ENCODE measurements around the gene YWHAE.

Gene YWHAE

GRCh38 chr17:1414001-1414574 lies 14.1 kb upstream of the YWHAE start:
- H3K9ac ChIP-seq (ENCODE audit: low read depth, low read length, poor library complexity), result no peak overlapping the region
- H3K4me1 ChIP-seq (ENCODE audit: control insufficient read depth in 2 of 2, insufficient read depth in 1 of 2, low read depth in 1 of 2, low read length in 2 of 2), result no peaks in the 10 kb centered on the region
- H3K14ac ChIP-seq (ENCODE audit: low read length), result no peak overlapping the region
- no peak overlapping the region for H2AFZ ChIP-seq (ENCODE audit: low read length)
- no peak overlapping the region for H3K4me2 ChIP-seq (ENCODE audit: insufficient read depth, low read length, poor library complexity, severe bottlenecking)
- H3K9me3 ChIP-seq (replicated peaks in 1 of 2; ENCODE audit: control insufficient read depth in 2 of 2, insufficient read depth in 1 of 2, low read depth in 1 of 2, low read length in 2 of 2), result peaks cover 0 to 2% of the 10 kb centered on the region in 2 donors
- no peak overlapping the region for H2BK5ac ChIP-seq (ENCODE audit: low read length)
- H3K18ac ChIP-seq (ENCODE audit: low read length), result no peak overlapping the region
- H3K27ac ChIP-seq (replicated peaks; ENCODE audit: low read length), result no peak overlapping the region
- H2BK12ac ChIP-seq (ENCODE audit: low read length), result no peak overlapping the region
- H3K79me1 ChIP-seq (ENCODE audit: low read depth, low read length), result peaks cover 3% of the 10 kb centered on the region
- H3K4me3 ChIP-seq (ENCODE audit: low read length in 2 of 2), result no peak overlapping the region
- no peak overlapping the region for H3K4ac ChIP-seq (ENCODE audit: low read length)
- H4K91ac ChIP-seq (ENCODE audit: low read depth, low read length, poor library complexity), result no peak overlapping the region
- no peak overlapping the region for H4K8ac ChIP-seq (ENCODE audit: low read depth, low read length)
- DNase-seq (ENCODE audit: low spot score), result no peak
- peaks cover 0 to 8% of the 10 kb centered on the region in 2 donors for H3K36me3 ChIP-seq (replicated peaks in 1 of 2; ENCODE audit: control insufficient read depth in 2 of 2, insufficient read depth in 2 of 2, low read length in 2 of 2)
- no CpG with 5 or more reads among the region's 9 CpGs for WGBS, 2 donors (ENCODE audit: extremely low coverage in 2 of 2, insufficient read length in 2 of 2, insufficient replicate concordance in 1 of 2)
- no peak overlapping the region for H2BK15ac ChIP-seq (ENCODE audit: low read length)
- no peak overlapping the region for H2AK5ac ChIP-seq (ENCODE audit: low read depth, low read length)
- no peak overlapping the region for H2BK120ac ChIP-seq (ENCODE audit: low read depth, low read length)
- H3K23ac ChIP-seq (ENCODE audit: low read depth, low read length, poor library complexity), result no peak overlapping the region
- no peaks in the 10 kb centered on the region for H3K27me3 ChIP-seq (ENCODE audit: control insufficient read depth in 3 of 3, insufficient read depth in 3 of 3, low read depth in 1 of 3, low read length in 3 of 3)

DNA sequence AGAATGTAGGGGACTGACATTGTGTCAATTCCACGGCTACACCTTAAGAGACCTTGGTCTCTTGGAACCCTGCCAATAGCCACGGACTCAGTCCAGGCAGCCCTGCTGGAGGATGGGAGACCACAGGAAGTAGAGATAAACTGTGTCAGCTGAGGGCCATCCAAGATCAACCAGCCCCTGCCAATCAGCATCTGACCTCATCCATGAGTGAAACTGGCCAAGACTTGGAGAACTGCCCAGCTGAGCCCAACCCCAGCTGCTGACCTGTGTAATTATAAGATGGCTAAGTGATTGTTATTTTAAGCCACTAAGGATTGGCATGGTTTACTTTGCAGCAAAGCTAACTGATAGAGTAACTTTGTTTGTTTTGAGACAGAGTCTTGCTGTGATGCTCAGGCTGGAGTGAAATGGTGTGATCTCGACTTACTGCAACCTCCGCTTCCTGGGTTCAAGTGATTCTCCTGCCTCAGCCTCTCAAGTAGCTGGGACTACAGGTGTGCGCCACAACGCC lies 13.3 kb upstream of the YWHAE start:
- H3K36me3 ChIP-seq (replicated peaks in 1 of 2; ENCODE audit: control insufficient read depth in 2 of 2, insufficient read depth in 2 of 2, low read length in 2 of 2), result peaks cover 0 to 8% of the 10 kb centered on the region in 2 donors
- no peak overlapping the region for H3K18ac ChIP-seq (ENCODE audit: low read length)
- H3K27ac ChIP-seq (replicated peaks; ENCODE audit: low read length), result no peak overlapping the region
- no peak overlapping the region for H3K4me3 ChIP-seq (ENCODE audit: low read length in 2 of 2)
- no CpG with 5 or more reads among the region's 6 CpGs for WGBS, 2 donors (ENCODE audit: extremely low coverage in 2 of 2, insufficient read length in 2 of 2, insufficient replicate concordance in 1 of 2)
- no peak overlapping the region for H2BK15ac ChIP-seq (ENCODE audit: low read length)
- no peaks in the 10 kb centered on the region for H3K27me3 ChIP-seq (ENCODE audit: control insufficient read depth in 3 of 3, insufficient read depth in 3 of 3, low read depth in 1 of 3, low read length in 3 of 3)
- H3K9ac ChIP-seq (ENCODE audit: low read depth, low read length, poor library complexity), result no peak overlapping the region
- no peak overlapping the region for H3K14ac ChIP-seq (ENCODE audit: low read length)
- no peak overlapping the region for H2AFZ ChIP-seq (ENCODE audit: low read length)
- peaks cover 3% of the 10 kb centered on the region for H3K79me1 ChIP-seq (ENCODE audit: low read depth, low read length)
- H2AK5ac ChIP-seq (ENCODE audit: low read depth, low read length), result no peak overlapping the region
- no peak overlapping the region for H2BK5ac ChIP-seq (ENCODE audit: low read length)
- H4K91ac ChIP-seq (ENCODE audit: low read depth, low read length, poor library complexity), result no peak overlapping the region
- H3K9me3 ChIP-seq (replicated peaks in 1 of 2; ENCODE audit: control insufficient read depth in 2 of 2, insufficient read depth in 1 of 2, low read depth in 1 of 2, low read length in 2 of 2), result peaks cover 0 to 2% of the 10 kb centered on the region in 2 donors
- H2BK12ac ChIP-seq (ENCODE audit: low read length), result no peak overlapping the region
- no peak overlapping the region for H4K8ac ChIP-seq (ENCODE audit: low read depth, low read length)
- no peak overlapping the region for H3K4me2 ChIP-seq (ENCODE audit: insufficient read depth, low read length, poor library complexity, severe bottlenecking)
- no peak overlapping the region for H3K4ac ChIP-seq (ENCODE audit: low read length)
- H2BK120ac ChIP-seq (ENCODE audit: low read depth, low read length), result no peak overlapping the region
- H3K4me1 ChIP-seq (ENCODE audit: control insufficient read depth in 2 of 2, insufficient read depth in 1 of 2, low read depth in 1 of 2, low read length in 2 of 2), result no peaks in the 10 kb centered on the region
- no peak overlapping the region for H3K23ac ChIP-seq (ENCODE audit: low read depth, low read length, poor library complexity)
- DNase-seq (ENCODE audit: low spot score), result no peak

GRCh38 chr17:1412185-1413110 lies 12.4 kb upstream of the YWHAE start:
- no peak overlapping the region for H3K4me3 ChIP-seq (ENCODE audit: low read length in 2 of 2)
- no peak overlapping the region for H3K27ac ChIP-seq (replicated peaks; ENCODE audit: low read length)

DNA sequence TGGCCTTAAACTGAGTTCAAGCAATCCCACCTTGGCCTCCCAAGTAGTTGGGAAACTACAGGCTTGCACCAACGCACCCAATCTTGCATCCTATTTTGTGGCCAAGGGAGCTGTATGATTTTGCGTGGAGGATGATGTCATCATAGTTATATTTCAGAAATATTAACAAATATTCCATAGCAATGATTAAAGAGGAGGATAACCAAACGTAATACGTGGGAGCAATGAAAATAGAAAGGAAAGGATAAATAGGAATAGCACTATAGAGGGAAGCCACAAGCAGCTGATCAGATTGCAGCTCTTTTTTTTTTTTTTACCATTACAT lies 2.2 kb upstream of the YWHAE start:
- Histone ChIP-seq H2BK5ac (ENCODE audit: low read length) (no peak overlapping the region), H3K27me3 (ENCODE audit: control insufficient read depth in 3 of 3, insufficient read depth in 3 of 3, low read depth in 1 of 3, low read length in 3 of 3) (no peaks in the 10 kb centered on the region), H3K79me1 (ENCODE audit: low read depth, low read length) (peaks cover 2% of the 10 kb centered on the region), H3K4ac (ENCODE audit: low read length) (no peak overlapping the region), H3K14ac (ENCODE audit: low read length) (no peak overlapping the region), H2AFZ (ENCODE audit: low read length) (no peak overlapping the region), H3K4me1 (ENCODE audit: control insufficient read depth in 2 of 2, insufficient read depth in 1 of 2, low read depth in 1 of 2, low read length in 2 of 2) (peaks cover 3 to 7% of the 10 kb centered on the region in 2 donors), H3K9me3 (replicated peaks in 1 of 2; ENCODE audit: control insufficient read depth in 2 of 2, insufficient read depth in 1 of 2, low read depth in 1 of 2, low read length in 2 of 2) (peaks cover 0 to 3% of the 10 kb centered on the region in 2 donors), H3K9ac (ENCODE audit: low read depth, low read length, poor library complexity) (no peak overlapping the region), H3K27ac (replicated peaks; ENCODE audit: low read length) (no peak overlapping the region), H2BK12ac (ENCODE audit: low read length) (no peak overlapping the region), H4K91ac (ENCODE audit: low read depth, low read length, poor library complexity) (no peak overlapping the region), H2AK5ac (ENCODE audit: low read depth, low read length) (no peak overlapping the region), H3K18ac (ENCODE audit: low read length) (no peak overlapping the region), H2BK120ac (ENCODE audit: low read depth, low read length) (no peak overlapping the region), H3K4me2 (ENCODE audit: insufficient read depth, low read length, poor library complexity, severe bottlenecking) (no peak overlapping the region), H2BK15ac (ENCODE audit: low read length) (no peak overlapping the region), H4K8ac (ENCODE audit: low read depth, low read length) (no peak overlapping the region), H3K23ac (ENCODE audit: low read depth, low read length, poor library complexity) (no peak overlapping the region), H3K36me3 (replicated peaks in 1 of 2; ENCODE audit: control insufficient read depth in 2 of 2, insufficient read depth in 2 of 2, low read length in 2 of 2) (peaks cover 0 to 18% of the 10 kb centered on the region in 2 donors), H3K4me3 (ENCODE audit: low read length in 2 of 2) (no peak overlapping the region)
- no CpG with 5 or more reads among the region's 4 CpGs for WGBS, 2 donors (ENCODE audit: extremely low coverage in 2 of 2, insufficient read length in 2 of 2, insufficient replicate concordance in 1 of 2)
- DNase-seq (ENCODE audit: low spot score), result no peak

More at GRCh38 chr17:1412185-1413110, 12.4 kb upstream of the YWHAE start:
- Histone ChIP-seq H2AFZ (ENCODE audit: low read length) (no peak overlapping the region), H3K36me3 (replicated peaks in 1 of 2; ENCODE audit: control insufficient read depth in 2 of 2, insufficient read depth in 2 of 2, low read length in 2 of 2) (peaks cover 0 to 3% of the 10 kb centered on the region in 2 donors), H2BK12ac (ENCODE audit: low read length) (no peak overlapping the region), H3K79me1 (ENCODE audit: low read depth, low read length) (peaks cover 3% of the 10 kb centered on the region), H3K18ac (ENCODE audit: low read length) (no peak overlapping the region), H3K9ac (ENCODE audit: low read depth, low read length, poor library complexity) (no peak overlapping the region), H2BK15ac (ENCODE audit: low read length) (no peak overlapping the region), H2AK5ac (ENCODE audit: low read depth, low read length) (no peak overlapping the region), H3K9me3 (replicated peaks in 1 of 2; ENCODE audit: control insufficient read depth in 2 of 2, insufficient read depth in 1 of 2, low read depth in 1 of 2, low read length in 2 of 2) (peaks cover 0 to 2% of the 10 kb centered on the region in 2 donors), H3K4me1 (ENCODE audit: control insufficient read depth in 2 of 2, insufficient read depth in 1 of 2, low read depth in 1 of 2, low read length in 2 of 2) (no peaks in the 10 kb centered on the region), H3K4ac (ENCODE audit: low read length) (no peak overlapping the region), H2BK120ac (ENCODE audit: low read depth, low read length) (no peak overlapping the region), H2BK5ac (ENCODE audit: low read length) (no peak overlapping the region), H3K4me2 (ENCODE audit: insufficient read depth, low read length, poor library complexity, severe bottlenecking) (no peak overlapping the region), H4K8ac (ENCODE audit: low read depth, low read length) (no peak overlapping the region), H3K14ac (ENCODE audit: low read length) (peak overlapping the region; percentile 63), H4K91ac (ENCODE audit: low read depth, low read length, poor library complexity) (no peak overlapping the region), H3K23ac (ENCODE audit: low read depth, low read length, poor library complexity) (no peak overlapping the region), H3K27me3 (ENCODE audit: control insufficient read depth in 3 of 3, insufficient read depth in 3 of 3, low read depth in 1 of 3, low read length in 3 of 3) (no peaks in the 10 kb centered on the region)
- no peak for DNase-seq (ENCODE audit: low spot score)
- no CpG with 5 or more reads among the region's 27 CpGs for WGBS, 2 donors (ENCODE audit: extremely low coverage in 2 of 2, insufficient read length in 2 of 2, insufficient replicate concordance in 1 of 2)

Data from neuronal stem cell (in vitro differentiated cells).